GM13977 (cell line): ENCODE data around the gene RBM33.

ENCODE experiments used
- DNase-seq: peaks from one replicate; pipeline ENCODE4 v3.0.0; 2012; ENCODE audit warnings: low spot score
- in situ Hi-C: fragments of 300-500 bp; cut with MboI; formaldehyde crosslinking; loops from one replicate; pipeline ENCODE4 v1.12.0; 2022; ENCODE audit warnings: low sequenced_read_pairs, low pct_unique_long_range_greater_than_20kb, mixed read lengths, inconsistent platforms; ENCODE audit not compliant: unreplicated experiment
- TF ChIP-seq, protein P1 (sequence below): IDR thresholded peaks from 2 replicates; pipeline ENCODE4 v1.5.1; 2012; ENCODE audit warnings: mild to moderate bottlenecking, control low read depth; ENCODE audit not compliant: insufficient read depth; ENCODE audit errors: extremely low read depth, missing control alignments

RBM33 gene

DNA sequence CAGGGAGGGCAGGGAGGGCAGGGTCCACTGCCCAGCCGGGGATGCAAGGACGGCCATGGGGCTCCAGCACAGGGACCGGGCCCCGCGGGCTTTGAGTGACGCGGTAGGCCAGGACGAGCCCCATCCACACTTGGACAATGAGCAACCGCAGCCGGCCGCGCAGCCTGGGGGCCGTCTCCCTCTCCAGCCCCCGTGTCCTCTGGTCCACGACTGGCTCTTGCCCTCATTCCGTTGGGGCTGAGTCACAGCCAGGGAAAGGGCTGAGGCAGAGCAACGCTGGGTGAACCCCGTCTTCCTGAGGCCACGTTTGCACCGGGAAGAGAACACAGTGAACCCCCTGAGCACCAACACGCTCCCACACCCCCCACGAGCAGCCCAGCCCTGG lies 144.1 kb downstream of the RBM33 start:
- in situ Hi-C loops: loop anchor here (25.0 kb wide), 1 partner anchor 1224 kb away; the partner anchor contains the start of gene MNX1
- TF ChIP-seq, protein P1, sequence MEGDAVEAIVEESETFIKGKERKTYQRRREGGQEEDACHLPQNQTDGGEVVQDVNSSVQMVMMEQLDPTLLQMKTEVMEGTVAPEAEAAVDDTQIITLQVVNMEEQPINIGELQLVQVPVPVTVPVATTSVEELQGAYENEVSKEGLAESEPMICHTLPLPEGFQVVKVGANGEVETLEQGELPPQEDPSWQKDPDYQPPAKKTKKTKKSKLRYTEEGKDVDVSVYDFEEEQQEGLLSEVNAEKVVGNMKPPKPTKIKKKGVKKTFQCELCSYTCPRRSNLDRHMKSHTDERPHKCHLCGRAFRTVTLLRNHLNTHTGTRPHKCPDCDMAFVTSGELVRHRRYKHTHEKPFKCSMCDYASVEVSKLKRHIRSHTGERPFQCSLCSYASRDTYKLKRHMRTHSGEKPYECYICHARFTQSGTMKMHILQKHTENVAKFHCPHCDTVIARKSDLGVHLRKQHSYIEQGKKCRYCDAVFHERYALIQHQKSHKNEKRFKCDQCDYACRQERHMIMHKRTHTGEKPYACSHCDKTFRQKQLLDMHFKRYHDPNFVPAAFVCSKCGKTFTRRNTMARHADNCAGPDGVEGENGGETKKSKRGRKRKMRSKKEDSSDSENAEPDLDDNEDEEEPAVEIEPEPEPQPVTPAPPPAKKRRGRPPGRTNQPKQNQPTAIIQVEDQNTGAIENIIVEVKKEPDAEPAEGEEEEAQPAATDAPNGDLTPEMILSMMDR: no peak

DNA sequence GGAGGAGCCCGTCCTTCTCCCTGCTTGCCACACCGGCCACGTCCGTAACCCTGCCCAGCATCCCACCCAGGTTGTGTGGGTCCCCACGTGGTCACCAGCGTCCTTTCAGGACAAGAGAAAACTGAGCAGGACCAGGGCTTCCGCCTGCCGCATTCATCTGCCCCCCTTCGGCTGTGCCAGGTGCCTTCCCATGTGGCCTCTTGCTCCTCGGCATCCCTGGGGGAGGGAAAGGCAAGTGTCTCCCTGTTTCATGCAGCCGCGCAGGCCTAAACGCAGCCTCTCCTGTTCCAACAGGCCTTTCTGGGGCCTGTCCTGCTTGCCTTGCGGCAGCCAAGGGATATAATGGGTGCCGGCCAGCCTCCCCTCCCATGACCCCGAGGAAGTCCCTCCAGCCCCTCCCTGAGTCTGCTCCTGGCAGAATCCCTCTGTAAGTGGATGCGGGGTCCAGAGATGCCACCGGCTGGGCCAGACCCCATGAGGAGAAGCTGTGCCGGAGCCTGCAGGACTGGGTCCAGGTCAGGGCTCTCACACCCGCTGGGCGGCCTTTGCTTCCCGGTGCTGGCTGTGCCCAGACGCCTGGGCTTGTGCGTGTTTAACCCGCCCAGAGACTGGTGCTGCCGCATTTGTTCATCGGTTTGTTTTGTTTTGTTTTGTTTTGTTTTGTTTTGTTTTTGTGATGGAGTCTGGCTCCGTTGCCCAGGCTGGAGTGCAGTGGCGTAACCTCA lies 144.7 kb downstream of the RBM33 start:
- TF ChIP-seq, protein P1: no peak
- in situ Hi-C loops: loop anchor here (25.0 kb wide), 1 partner anchor 1223 kb away; the partner anchor contains the start of gene MNX1
- DNase-seq: no peak

More for the DNA sequence above, 144.1 kb downstream of the RBM33 start:
- no peak for DNase-seq

DNA sequence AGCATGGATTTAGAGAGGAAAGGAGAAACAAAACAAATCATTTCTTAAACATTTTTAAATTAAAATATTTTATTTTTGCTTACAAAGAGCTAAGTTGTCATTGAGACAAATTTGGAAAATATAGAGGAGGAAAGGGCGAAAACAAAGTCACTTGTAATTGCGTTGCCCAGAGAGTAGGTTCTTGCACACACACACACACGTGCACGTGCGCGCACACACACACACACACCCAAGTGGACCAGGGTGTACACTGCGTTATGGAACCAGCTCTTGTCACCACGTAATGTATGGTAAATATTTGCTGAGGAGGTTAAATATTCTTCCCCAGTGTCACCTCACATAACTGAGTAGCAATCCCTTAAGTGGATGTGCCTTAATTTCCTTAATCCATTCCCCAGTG lies 146.2 kb downstream of the RBM33 start:
- in situ Hi-C loops: loop anchor here (25.0 kb wide), 1 partner anchor 1222 kb away; the partner anchor contains the start of gene MNX1
- no peak for DNase-seq
- TF ChIP-seq, protein P1: no peak

DNA sequence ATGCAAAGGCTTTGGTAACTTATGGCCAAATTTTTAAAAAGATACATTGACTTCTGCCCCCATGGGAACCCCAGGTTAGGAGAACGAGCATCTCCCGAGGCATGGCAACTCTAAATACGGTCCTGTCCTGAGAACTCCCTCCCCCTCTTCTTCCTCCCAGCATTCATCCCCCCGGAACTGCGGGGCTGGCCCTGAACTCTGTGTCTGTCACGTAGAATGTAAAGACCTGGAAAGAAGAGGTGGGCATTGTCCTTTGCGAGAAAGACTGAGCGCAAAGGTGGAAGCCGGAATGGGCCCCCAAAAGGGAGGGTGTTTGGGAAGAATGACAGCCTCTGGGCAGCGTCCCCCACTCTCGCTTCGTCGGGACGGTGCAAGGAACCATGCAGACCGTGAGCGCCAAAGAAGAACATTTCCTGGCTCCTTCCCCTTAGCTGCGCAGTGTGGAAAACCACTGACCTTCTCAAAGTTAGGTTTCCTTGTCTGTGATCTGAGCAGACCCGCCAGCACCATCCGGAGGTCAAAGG lies 146.8 kb downstream of the RBM33 start:
- TF ChIP-seq, protein P1: no peak
- no peak for DNase-seq
- in situ Hi-C loops: loop anchor here (25.0 kb wide), 1 partner anchor 1221 kb away; the partner anchor contains the start of gene MNX1

DNA sequence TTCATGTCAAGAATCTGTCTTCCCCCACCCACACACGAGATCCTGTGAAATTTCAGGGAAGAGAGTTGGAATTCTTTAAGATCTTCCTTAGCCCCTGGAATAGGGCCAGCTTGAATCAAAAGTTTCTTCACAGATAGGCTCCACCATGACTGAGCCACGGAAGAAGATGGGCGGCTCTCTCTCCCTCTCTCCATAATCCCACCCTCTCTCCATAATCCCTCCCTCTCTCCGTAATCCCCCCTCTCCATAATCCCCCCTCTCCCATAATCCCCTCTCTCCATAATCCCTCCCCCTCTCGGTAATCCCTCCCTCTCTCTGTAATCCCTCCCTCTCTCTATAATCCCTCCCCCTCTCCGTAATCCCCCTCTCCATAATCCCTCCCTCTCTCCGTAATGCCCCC lies 147.4 kb downstream of the RBM33 start:
- no peak for DNase-seq
- TF ChIP-seq, protein P1: no peak
- in situ Hi-C loops: loop anchor here (25.0 kb wide), 1 partner anchor 1220 kb away; the partner anchor contains the start of gene MNX1

DNA sequence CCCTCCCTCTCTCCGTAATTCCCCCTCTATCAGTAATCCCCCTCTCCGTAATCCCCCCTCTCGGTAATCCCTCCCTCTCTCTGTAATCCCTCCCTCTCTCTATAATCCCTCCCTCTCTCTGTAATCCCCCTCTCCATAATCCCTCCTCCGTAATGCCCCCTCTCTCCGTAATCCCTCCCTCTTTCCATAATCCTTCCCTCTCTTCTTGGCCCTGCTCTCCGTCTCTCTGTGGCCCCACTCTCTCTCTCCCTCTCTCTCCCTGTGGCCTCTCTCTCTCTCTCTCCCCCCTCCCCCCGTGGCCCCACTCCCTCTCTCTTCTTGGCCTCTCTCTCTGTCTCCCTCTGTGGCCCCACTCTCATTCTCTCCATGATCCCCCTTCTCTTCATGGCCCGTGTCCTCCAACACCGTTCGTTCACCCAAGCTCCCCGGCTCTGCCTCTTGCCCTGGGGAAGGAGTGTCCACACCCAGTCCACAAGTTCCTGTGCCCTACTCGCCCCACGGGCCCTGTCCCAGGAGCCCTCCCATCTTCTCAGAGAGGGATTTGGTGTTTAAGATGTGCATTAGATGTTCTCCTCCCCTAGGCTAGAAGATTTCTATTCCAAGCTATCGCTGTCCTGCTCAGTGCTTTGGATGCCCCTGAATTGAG lies 148.0 kb downstream of the RBM33 start:
- no peak for DNase-seq
- in situ Hi-C loops: loop anchor here (25.0 kb wide), 1 partner anchor 1220 kb away; the partner anchor contains the start of gene MNX1
- TF ChIP-seq, protein P1: no peak
